HG03457 (cell line): ENCODE measurements around the gene SCAI.
A peak's percentile ranks its signal among the peaks of the same experiment; 100 is the strongest.
"Not testable (repeated sequence)": the region's sequence is repeated elsewhere in the genome, so short reads cannot be mapped to it uniquely, and the experiment has no call there.

Experiments
- ATAC-seq: cut with Tn5 transposase; IDR thresholded peaks from one replicate; pipeline ENCODE4 v1.9.1; 2021; ENCODE audit warnings: moderate number of reproducible peaks; ENCODE audit not compliant: unreplicated experiment

SCAI gene

DNA sequence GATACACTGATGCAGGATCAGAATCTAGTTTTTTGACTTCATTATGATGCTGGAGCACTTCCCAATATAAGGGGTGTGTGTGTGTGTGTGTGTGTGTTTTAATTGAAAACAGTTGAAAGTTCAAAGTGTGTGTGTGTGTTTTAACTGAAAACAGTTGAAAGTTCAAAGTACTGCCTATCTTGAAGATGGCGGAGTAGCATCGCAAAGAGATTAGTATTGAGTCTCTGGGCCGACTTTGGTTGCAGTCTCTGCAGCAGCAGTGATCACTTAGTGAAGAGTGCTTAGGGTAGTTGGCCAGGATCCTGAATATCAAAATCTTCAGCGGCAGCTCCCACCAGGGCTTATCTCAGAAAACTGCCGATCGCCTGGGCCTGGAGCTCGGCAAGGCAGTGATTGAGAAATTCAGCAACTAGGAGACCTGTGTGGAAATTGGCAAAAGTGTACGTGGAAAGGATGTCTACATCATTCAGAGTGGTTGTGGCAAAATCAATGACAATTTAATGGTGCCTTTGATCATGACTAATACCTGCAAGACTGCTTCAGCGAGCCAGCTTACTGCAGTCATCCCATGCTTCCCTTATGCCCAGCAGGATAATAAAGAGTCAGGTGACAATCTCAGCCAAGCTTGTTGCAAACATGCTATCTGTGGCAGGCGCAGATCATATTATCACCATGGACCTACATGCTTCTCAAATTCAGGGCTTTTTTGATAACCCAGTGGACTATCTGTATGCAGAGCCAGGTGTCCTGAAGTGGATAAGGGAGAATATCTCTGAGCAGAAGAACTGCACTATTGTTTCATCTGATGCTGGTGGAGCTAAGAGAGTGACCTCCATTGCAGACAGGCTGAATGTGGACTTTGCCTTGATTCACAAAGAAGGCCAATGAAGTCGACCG, 7.3 kb upstream of the SCAI start:
- no peak for ATAC-seq

DNA sequence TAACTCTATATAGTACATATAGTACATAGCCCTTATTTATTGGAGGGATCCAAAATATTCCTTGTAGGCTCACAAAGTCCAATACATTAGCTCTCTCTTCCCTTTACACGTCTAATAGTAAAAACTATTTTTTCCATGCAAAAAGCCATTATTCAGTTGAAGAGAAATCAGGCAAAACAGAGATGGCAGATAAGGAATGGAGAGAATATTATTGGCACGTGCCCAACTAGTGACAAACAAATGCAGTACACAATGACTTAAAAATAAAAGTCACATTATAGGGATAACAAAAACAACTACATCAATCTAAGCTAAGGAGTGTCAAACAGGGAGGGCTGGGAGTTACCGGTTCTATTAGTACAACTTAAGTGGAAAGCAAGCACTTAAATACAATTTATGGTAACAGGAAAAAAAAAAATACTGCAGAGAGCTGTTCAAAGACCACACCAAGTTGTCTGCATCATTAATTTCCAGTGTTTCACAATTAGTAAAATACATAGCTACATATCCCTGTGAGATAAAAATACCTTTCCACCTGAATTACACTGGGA, 4.1 kb upstream of the SCAI start:
- ATAC-seq, result no peak

DNA sequence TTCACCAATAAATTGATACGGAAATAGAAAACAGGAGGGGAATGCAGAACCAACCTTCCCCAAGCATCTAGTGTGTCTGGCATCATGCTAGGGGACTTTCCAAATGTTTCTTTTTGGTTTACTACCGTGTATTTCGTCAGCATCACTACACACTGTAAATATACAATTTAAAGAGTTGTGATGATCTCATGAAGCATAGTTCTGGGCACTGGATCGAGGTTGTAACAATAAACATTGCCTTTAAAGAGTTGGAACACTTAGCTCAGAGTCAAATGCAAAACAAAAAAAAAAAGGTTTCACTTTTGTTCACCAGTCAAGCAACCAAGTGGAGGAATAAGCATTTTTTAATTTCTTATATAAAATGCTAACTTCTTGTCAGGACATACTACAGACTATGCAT, 2.9 kb upstream of the SCAI start:
- no peak for ATAC-seq

DNA sequence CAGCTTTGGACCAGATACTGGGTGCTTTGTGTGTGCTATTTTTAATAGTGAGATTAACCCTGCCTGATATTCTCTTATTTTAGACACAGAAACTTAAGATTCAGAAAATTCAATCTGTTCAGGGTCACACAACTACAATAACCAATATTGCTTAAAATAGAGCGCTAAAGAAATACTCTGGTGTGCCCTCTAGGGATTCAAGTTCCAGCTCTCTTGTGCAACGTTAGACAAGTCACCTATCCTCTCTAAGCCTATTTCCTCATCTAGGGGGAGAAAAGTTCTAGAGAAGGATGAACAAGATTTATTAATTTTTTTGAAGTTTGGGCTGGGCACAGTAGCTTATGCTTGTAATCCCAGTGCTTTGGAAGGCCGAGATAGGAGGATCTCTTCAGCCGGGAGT, 2.1 kb upstream of the SCAI start:
- ATAC-seq, result no peak

DNA sequence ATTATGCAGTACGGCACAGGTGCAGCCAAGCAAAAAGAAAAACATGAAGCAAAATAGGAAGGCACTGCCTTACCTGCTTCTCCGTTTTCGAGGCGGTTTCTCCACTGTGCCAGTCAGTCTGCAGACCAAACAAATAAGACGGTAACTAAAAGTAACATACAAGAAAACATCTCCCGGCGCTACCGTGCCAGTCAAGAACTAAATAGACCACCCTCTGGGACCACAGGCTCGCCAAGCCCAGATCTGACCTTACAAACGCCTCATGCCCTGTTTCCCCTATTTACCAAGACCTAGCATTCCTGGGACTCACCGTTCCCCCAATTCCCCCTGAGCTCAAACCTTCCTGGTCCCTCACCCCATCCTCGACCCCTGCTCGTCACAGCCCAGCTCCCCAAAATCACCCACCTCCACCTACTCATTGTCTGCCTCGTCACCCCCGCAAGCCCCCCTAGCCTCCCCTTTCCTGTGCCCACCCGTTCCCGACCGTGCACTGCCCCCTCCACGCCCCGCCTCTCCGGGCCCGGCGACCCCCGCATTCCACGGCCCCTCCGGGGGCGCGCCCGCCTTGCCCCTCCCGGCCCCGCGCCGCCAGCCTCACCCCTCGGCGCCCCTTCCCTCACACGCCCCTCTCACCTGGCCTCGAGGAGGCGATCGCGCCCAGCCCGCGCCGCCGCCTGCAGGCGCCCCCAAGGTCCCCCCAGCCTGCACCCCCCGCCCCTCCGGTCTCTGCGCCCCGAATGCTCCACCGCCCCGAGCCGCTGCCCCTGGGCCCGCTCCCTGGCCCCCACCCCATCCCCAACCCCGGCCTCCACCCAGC, 560 bp downstream of the SCAI start:
- ATAC-seq, result peak; percentile 17

DNA sequence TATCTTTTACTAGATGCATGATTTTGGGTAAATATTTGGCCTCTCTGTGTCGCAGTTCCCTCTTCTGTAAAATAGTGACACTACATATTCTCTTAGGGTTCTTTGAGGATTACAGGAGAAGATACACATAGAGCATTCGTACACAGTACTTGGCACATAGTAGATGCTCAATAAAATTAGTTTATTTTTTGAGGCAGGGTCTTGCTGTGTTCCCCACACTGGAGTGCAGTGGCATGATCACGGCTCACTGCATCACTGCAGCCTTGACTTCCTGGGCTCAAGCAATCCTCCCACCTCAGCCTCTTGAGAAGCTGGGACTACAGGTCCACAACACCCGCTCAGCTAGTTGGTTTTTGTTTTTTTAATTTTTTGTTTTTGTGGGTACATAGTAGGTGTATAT, 1.6 kb downstream of the SCAI start:
- no peak for ATAC-seq

DNA sequence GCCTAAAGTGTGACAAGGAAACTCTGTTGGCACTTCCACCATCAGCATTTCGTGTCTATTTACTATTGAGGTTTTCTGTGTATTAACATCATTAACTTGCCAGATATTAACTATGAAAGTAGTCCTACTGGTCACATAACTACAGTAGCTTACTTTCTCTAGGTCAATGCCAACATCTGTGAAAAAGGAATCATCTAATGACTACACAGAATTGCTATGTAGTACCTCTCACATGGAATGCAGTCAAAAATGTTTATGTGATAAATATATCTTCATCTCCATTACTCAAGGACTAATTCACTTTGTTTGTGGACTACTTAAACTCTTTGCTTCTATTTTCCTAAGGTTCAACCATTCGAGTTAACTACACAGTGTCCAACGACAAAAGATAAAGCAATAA, 2.1 kb downstream of the SCAI start:
- ATAC-seq, result no peak

DNA sequence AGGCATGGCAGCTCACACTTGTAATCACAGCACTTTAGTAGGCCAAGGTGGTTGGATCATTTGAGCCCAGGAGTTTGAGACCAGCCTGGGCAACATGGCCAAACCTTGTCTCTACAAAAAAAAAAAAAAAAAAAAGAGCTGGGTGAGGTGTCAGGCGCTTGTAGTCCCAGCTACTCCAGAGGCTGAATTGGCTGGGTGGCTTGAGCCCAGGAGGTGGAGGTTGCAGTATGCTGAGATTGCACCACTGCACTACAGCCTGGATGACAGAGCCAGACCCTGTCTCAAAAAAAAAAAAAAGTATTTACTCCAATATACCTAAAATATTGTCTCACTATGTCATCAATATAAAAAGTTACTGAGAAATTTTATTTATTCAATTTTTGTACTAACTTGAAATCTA, 2.8 kb downstream of the SCAI start:
- no peak for ATAC-seq

DNA sequence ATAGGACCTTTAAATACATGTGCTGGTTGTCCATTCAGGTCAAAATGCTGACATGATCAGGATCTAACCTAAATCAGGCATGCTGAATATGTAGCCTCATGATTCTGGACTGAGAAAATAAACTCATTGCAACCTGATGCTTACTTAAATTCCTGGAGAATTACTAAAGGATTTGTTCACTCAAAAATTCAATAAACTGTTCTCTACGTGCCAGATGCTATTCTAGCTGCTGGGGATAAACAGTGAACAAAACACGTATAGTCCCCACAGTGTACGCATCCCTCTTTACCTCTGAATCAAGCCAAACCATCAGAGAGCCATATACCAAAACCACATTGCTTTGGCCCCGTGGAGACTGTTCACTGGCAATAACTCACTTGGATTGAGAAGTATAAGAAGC, 6.1 kb downstream of the SCAI start:
- no peak for ATAC-seq

DNA sequence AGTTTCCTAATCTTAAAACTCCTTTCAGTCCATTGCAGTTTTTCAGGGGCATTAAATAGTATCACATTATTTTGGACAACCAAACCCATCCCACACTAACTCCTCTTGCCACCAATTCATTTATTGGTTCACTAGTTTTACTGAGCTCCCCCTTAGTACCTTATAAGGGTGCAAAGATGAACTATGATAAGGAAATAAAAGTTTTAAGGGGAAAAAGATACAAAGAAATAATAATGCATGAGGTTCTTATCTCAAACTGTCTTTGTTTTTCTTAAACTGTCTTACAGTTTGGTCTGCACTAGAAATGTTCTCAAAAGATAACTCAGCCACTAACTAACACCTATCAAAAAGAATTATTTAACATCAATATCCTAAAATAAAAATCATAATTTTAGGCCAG, 8.4 kb downstream of the SCAI start:
- no peak for ATAC-seq

DNA sequence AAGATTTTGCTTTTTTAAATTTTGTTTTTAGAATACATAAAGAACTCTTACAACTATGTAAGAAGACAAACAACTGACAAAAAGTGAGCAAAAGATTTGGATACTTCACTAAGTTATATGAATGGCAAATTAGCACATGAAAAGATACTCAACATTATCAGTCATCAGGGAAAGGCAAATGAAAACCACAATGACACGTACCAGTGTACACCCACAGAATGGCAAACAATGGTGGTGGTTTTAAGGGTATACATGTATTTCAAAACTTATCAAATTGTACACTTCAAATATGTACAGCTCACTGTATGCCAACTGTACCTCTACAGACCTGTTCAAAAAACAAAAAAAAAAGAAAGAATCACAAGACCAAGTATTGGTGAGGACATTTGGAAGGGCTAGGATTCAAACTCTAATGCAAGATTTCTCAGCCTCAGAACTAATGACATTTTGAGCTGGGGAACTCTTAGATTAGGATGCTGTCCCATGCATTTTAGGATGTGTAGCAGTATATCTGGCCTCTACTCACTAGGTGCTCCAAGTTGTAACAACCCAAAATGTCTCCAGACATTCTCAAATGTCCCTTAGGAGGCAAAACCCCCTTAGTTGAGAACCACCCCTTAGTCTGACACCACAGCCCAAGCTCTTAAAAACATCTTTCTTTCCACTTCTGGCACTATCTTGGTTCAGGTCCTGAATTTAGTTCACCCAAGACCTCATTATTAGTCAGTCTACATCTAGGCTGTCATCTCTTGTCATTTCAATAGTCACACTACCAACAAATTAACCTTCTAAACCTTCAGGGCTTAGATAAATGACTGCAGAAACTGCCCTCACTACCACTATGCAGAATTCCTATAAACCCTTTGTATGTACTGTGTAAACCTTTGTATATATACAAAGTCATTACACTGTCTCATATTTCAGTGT, 9.7 kb downstream of the SCAI start:
- no peak for ATAC-seq

DNA sequence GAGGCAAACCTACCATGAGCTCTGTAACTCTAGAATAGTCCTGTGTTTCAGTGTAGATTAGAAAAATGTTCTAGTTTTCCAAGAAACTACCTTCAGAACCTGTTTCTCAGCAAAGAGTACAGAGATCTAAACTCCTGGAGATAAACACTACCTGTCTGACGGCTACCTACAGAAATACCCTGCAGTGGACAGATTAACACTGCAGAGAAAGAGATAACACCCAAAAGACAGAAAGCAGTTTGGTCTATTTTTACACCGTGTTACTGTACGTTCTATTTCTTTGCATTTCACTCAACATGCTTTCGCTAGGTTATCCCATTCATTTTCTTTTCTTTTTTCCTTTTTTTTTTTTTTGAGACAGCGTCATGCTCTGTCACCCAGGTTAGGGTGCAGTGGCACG, 11.6 kb downstream of the SCAI start:
- ATAC-seq, result no peak

DNA sequence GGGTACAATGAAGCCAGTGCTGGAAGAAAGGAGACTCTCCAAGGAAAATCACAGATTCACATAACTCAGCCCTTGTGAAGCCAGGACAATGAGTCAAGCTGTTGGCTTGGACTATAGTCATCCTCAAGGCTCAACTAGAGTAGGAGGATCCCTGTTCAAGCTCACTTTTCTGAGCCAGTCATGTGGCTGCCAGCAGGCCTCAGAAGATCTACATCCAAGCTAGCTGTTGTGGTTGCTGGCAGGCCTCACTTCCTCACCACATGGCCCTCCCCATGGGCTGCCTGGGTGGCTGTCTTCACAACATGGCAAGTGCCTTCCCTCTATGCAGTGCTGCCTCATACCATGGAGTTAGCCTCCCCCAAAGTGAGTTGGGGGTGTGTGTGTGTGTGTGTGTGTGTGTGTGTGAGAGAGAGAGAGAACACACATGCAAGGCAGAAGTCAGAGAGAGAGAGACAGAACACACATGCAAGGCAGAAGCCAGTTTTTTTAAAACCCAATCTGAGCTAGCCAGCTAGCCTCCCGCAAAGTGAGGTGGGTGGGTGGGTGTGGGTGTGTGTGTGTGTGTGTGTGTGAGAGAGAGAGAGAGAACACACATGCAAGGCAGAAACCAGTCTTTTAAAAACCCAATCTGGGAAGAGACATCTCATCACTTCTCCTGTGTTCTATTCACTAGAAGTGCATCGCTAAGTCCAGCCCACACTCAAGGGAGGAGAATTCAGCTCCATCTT, 17.1 kb downstream of the SCAI start:
- peak; percentile 79 for ATAC-seq

DNA sequence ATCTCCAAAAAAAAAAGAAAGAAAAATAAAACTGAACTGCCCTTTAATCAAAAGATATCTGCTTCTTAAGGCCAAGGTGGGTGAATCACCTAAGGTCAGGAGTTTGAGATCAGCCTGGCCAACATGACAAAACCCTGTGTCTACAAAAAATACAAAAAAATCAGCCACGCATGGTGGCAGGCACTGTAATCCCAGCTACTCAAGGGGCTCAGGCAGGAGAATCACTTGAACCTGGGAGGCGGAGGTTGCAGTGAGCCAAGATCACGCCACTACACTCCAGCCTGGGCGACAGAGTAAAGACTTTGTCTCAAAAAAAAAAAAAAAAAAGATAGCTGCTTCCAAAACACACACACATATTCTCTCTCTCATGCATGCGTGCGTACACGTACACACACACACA, 17.8 kb downstream of the SCAI start:
- no peak for ATAC-seq

DNA sequence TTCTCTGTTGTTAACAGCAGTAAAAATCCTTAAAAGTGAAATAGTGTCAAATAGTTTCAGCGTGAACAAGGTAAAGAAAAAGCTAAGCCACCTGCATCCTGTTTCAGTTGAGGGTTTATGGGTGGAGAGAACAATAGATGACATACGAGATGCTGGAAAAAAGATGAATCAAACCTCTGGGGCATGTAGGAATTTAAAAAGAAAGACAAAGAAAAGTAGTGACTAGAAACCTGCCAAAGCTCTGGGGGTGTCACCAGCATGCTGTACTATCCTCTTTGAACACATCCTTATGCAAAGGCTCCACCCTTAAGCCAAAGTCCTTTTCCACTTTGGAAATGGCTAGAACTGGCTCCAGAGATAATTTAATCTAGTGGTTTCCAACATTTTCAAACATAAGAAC, 22.2 kb downstream of the SCAI start:
- ATAC-seq, result no peak

DNA sequence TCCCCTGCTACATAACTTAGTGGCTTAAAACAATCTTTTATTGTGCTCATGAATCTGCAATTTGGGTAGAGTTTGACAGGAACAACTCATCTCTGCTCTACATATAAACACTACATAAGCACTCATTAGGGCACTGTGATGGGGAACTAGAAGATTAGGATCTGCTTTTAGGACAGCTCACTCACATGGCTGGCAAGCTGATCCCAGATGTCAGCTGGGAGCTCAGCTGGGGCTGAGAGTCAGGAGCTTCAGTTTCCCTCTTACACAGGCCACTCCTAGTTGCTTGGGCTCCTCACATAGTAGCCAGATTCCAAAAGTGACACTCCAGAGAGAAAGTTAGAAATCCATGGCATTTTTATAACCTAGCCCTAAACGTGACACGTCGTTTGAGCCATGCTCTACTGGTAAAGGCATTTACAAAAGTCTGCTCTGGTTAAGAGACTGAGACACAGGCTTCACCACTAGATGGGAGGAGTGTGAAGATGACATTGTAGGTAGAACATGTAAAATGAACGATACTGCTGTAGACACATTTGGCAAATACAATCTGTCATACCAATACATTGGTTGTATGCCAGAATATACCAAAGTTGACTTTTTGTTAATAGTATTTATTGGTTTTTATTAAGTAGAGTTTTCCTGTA, 23.6 kb downstream of the SCAI start:
- no peak for ATAC-seq

DNA sequence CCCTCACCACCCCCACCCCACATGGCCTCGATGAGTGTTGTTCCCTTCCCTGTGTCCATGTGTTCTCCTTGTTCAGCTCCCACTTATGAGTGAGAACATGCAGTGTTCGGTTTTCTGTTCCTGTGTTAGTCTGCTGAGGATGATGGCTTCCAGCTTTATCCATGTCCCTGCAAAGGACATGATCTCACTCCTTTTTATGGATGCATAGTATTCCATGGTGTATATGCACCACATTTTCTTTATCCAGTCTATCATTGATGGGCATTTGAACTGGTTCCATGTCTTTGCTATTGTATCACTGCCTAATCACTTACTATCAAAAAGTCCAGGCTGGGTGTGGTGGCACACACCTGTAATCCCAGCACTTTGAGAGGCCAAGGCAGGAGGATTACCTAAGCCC, 24.6 kb downstream of the SCAI start:
- ATAC-seq, result not testable (repeated sequence)

DNA sequence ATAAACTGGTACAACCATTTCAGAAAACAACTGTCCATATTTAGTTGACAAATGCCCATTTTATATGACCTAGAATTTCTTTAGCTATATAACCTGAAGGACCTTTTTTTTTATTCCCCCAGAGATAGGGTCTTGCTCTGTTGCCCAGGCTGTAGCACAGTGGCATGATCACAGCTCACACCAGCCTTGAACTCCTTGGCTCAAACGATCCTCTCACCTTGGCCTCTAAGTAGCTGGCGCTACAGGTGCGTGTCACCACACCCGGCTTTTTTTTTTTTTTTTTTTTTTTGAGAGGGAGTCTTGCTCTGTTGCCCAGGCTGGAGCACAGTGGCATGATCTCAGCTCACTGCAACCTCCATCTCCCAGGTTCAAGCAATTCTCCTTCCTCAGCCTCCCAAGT, 28.8 kb downstream of the SCAI start:
- not testable (repeated sequence) for ATAC-seq

DNA sequence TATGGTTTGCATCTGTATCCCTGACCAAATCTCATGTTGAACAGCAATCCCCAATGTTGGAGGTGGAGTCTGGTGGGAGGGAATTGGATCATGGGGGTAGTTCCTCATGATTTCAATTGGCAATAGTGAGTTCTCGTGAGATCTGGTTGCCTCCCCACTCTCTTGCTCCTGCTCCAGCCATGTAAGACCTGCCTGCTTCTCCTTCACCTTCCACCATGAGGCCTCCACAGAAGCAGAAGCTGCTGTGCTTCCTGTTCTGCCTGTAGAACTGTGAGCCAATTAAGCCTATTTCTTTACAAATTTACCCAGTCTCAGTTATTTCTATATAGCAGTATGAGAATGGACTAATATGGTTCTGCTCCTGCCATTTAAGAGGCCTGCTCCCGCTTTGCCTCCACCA, 32.9 kb downstream of the SCAI start:
- no peak for ATAC-seq

DNA sequence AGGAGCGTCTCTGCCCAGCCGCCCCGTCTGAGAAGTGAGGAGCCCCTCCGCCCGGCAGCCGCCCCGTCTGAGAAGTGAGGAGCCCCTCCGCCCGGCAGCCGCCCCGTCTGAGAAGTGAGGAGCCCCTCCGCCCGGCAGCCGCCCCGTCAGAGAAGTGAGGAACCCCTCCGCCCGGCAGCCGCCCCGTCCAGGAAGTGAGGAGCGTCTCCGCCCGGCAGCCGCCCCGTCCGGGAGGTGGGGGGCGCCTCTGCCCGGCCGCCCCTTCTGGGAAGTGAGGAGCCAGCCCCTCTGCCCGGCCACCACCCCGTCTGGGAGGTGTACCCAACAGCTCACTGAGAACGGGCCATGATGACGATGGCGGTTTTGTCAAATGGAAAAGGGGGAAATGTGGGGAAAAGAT, 34.8 kb downstream of the SCAI start:
- not testable (repeated sequence) for ATAC-seq
